Measurements from ENCODE around the gene LARP1B. TPM values are rescaled to one million over a fixed set of nuclear protein-coding genes. Genes with fewer than 3 reads are reported as not detected.

LARP1B gene
- 10 to 100 TPM; 35.1 to 49.2 (median 40.1) TPM for total RNA-seq

DNA sequence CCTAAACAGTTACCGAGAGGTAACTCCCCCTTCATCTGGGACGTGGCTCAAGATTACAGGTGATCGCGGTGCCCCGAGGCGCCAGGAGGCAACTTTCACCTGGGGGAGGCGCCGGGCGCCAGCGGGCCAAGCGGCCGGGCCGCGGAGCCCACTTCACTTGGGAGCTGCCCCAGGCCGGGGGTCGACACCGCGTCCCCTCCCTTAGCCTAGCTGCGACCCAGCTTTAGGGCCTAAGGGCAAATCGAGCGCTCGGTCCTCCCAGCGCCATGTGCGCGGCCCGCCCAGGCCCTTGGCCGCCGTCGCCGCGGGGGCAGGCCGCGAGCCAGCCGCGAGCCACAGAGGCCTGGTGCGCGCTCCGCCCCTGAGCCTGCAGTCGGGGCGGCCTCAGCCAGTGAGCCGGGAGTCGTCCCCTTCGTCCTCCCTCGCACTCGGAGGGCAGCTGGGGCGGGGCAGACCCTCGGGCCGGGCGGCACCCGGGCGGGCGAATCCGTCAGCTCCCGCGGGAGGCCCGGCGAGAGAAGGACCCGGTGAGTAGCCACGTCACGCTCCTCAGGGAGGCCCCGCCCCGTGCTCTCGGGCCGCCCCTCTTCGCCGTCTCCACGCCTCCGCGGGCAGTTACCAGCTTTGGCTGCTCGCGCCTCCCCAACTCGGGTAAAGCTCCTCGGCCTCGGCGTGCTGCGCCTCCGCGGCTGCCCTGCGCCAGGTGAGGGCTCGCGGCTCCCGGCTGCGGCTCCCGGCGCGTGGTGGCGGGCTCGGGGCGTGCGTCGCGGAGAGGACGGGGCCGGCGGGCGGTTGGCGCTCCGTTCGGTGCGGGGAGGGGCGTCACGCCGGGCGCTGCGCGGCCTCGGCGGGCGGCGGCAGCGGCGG is at the start of gene LARP1B:
Gene LARP1B, plus strand, starts transcription at position 614 of the 867 bp plus-strand sequence. CDS start 13,640 bp downstream, outside the sequence.
- TF ChIP-seq POLR2AphosphoS5 (IDR thresholded peaks at IDR 0.05) (peak; percentile 94 to 96 (median 95)), EP300 (IDR thresholded peaks at IDR 0.05; ENCODE audit: low read depth) (no peak), POLR2A (IDR thresholded peaks at IDR 0.05) (peak; percentile 83)
- TF ChIP-seq, protein P1, sequence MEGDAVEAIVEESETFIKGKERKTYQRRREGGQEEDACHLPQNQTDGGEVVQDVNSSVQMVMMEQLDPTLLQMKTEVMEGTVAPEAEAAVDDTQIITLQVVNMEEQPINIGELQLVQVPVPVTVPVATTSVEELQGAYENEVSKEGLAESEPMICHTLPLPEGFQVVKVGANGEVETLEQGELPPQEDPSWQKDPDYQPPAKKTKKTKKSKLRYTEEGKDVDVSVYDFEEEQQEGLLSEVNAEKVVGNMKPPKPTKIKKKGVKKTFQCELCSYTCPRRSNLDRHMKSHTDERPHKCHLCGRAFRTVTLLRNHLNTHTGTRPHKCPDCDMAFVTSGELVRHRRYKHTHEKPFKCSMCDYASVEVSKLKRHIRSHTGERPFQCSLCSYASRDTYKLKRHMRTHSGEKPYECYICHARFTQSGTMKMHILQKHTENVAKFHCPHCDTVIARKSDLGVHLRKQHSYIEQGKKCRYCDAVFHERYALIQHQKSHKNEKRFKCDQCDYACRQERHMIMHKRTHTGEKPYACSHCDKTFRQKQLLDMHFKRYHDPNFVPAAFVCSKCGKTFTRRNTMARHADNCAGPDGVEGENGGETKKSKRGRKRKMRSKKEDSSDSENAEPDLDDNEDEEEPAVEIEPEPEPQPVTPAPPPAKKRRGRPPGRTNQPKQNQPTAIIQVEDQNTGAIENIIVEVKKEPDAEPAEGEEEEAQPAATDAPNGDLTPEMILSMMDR (IDR thresholded peaks at IDR 0.05) = no peak
- in situ Hi-C loops (cut with MboI; ENCODE audit: low pct_ligation_motif_present in 1 of 4, low pct_unique_long_range_greater_than_20kb in 1 of 4, low sequenced_read_pairs in 3 of 4) (no loop called here), intact Hi-C loops (cut with DNase I; ENCODE audit: low total_unique reads) (no loop called here)
- Histone ChIP-seq H3K36me3 (no peaks in the 10 kb centered on the region), H3K27ac (peak within 1 kb of the TSS; percentile 97 to 100 (median 99)), H3K9me3 (no peaks in the 10 kb centered on the region), H3K4me3 (peak within 1 kb of the TSS; percentile 78 to 97 (median 84)), H3K27me3 (no peaks in the 10 kb centered on the region), H3K4me1 (peaks cover 4 to 21% (median 10%) of the 10 kb centered on the region in 4 donors)
- peak; percentile 97 for DNase-seq
- 1% methylated on average over 27 of the region's 112 CpGs; no CpG with 5 or more reads in 1 of the 2 donors for WGBS, 2 donors (ENCODE audit: low coverage in 1 of 2)

DNA sequence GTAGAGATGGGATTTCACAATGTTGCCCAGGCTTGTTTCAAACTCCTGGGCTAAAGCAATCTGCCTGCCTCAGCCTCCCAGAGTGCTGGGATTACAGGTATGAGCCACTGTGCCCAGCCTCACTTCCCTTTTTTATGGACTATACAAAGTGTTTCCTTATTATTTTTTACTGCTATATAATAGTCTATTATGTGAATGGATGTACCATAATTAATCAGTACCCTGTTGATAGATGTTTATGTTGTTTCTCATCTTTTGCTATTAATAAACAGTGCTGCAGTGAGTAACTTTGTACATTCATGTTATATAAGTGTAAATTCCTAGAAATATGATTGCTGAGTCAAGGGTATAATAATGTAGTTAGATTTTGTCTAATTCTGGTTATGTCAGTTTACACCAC is 35.8 kb upstream of the LARP1B start:
- Histone ChIP-seq H3K4me3 (no peak overlapping the region), H3K27me3 (no peaks in the 10 kb centered on the region), H3K4me1 (no peaks in the 10 kb centered on the region), H3K27ac (no peak overlapping the region), H3K36me3 (peaks cover 0 to 78% (median 18%) of the 10 kb centered on the region in 4 donors), H3K9me3 (no peaks in the 10 kb centered on the region)
- no peak for TF ChIP-seq POLR2A (IDR thresholded peaks at IDR 0.05)
- TF ChIP-seq POLR2AphosphoS5 (IDR thresholded peaks at IDR 0.05) = no peak
- TF ChIP-seq, protein P1 (IDR thresholded peaks at IDR 0.05) = no peak
- no peak for DNase-seq
- in situ Hi-C loops (cut with MboI; ENCODE audit: low pct_ligation_motif_present in 1 of 4, low pct_unique_long_range_greater_than_20kb in 1 of 4, low sequenced_read_pairs in 3 of 4) (no loop called here), intact Hi-C loops (cut with DNase I; ENCODE audit: low total_unique reads) (no loop called here)

DNA sequence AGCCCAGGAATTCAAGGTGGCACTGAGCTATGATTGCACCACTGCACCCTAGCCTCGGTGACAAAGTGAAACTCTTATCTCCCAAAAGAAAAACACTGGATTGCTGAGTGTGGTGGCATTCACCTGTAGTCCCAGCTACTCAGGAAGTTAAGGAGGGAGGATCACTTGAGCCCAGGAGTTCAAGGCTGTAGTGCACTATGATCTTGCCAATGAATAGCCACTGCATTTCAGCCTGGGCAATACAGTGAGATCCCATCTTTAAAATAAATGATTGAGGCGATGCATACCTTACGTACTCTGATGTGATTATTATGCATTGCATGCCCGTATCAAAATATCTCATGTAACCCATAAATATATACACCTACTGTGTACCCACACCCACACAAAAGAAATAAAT is 31.2 kb upstream of the LARP1B start:
- H3K9me3 ChIP-seq = no peaks in the 10 kb centered on the region
- intact Hi-C loops (cut with DNase I; ENCODE audit: low total_unique reads) (no loop called here), in situ Hi-C loops (cut with MboI; ENCODE audit: low pct_ligation_motif_present in 1 of 4, low pct_unique_long_range_greater_than_20kb in 1 of 4, low sequenced_read_pairs in 3 of 4) (no loop called here)
- TF ChIP-seq POLR2A (IDR thresholded peaks at IDR 0.05) = no peak
- TF ChIP-seq EP300 (IDR thresholded peaks at IDR 0.05; ENCODE audit: low read depth) = no peak
- TF ChIP-seq POLR2AphosphoS5 (IDR thresholded peaks at IDR 0.05) = no peak
- TF ChIP-seq, protein P1 (IDR thresholded peaks at IDR 0.05) = no peak
- no peak overlapping the region for H3K27ac ChIP-seq
- no peaks in the 10 kb centered on the region for H3K4me1 ChIP-seq
- H3K36me3 ChIP-seq = peaks cover 0 to 54% (median 6%) of the 10 kb centered on the region in 4 donors
- DNase-seq = no peak
- no peaks in the 10 kb centered on the region for H3K27me3 ChIP-seq
- WGBS, 2 donors (ENCODE audit: low coverage in 1 of 2) = 93% methylated on average over 3 to 4 of the region's 4 CpGs
- no peak overlapping the region for H3K4me3 ChIP-seq

DNA sequence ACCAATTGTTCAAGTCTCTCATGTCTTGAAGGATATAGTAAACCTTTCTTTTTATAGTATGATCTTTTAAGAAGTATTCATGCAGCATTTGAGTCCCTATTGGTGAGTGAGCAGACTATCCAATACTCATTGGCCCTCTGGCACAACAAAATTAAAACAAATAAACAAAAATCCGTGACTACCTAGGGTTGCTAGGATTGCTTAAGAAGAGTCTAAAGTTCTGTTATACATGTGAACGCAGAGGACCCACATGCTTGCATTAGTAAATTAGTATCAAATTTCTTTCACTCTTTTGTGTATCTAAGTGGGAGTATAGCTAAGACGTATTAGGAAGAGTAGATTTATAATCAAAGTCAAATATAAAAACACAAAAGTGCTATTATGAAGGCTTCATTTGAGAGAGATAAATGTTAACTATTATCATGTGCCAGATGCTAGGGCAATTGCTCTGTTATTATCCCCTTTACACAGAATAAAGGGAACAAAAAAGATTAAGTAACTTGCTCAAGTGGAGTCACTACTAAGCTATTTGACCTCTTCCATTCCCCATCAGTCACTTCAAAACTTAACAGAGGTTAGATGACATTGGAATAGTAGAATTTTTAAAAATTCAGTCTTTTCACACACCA is 29.2 kb upstream of the LARP1B start:
- Histone ChIP-seq H3K27me3 (no peaks in the 10 kb centered on the region), H3K9me3 (no peaks in the 10 kb centered on the region), H3K27ac (no peak overlapping the region), H3K4me1 (no peaks in the 10 kb centered on the region), H3K36me3 (peaks cover 0 to 44% (median 6%) of the 10 kb centered on the region in 4 donors), H3K4me3 (no peak overlapping the region)
- no peak for DNase-seq
- intact Hi-C loops (cut with DNase I; ENCODE audit: low total_unique reads) (no loop called here), in situ Hi-C loops (cut with MboI; ENCODE audit: low pct_ligation_motif_present in 1 of 4, low pct_unique_long_range_greater_than_20kb in 1 of 4, low sequenced_read_pairs in 3 of 4) (no loop called here)
- 77 to 89% methylated on average over 3 of the region's 3 CpGs for WGBS, 2 donors (ENCODE audit: low coverage in 1 of 2)
- TF ChIP-seq POLR2A (IDR thresholded peaks at IDR 0.05) (no peak), POLR2AphosphoS5 (IDR thresholded peaks at IDR 0.05) (no peak), EP300 (IDR thresholded peaks at IDR 0.05; ENCODE audit: low read depth) (no peak)
- TF ChIP-seq, protein P1 (IDR thresholded peaks at IDR 0.05) = no peak

All from transverse colon (tissue), 4 donors.